GM12874 (cell line): ENCODE measurements around the gene SUN2.

ENCODE experiments used
- TF ChIP-seq, protein P1 (sequence below): IDR thresholded peaks from 2 replicates; pipeline ENCODE4 v1.5.1; 2011; ENCODE audit warnings: low read depth, mild to moderate bottlenecking, control low read depth, low read length, moderate library complexity; ENCODE audit not compliant: insufficient read depth

Gene SUN2

DNA sequence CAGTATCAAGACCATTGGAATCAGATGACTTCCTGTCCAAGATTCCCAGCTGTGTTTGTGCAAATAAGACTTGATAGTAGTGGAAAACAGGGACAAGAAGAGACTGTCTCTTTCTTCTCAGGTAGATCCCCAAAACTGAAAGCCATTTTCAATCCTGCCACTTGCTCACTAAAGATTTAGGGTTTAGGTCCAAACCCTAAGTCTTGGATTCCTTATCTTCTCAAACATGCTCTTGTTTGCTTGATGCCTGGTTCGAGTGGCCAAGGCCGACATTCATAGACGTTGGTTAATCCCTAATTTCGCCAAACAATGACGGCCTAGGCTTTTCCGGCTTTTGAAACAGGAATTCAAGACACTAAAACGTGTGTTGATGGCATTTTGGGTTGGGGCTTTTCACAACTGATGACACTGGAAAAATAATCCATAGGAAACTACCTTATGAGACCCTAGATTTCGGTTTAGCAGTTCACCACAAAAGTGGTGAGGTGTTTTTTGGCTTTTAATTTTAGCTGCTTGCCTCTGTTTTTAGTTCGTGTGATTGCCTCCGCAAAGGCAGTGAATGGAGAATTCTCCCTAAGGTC is 51.1 kb downstream of the SUN2 start:
- TF ChIP-seq, protein P1, sequence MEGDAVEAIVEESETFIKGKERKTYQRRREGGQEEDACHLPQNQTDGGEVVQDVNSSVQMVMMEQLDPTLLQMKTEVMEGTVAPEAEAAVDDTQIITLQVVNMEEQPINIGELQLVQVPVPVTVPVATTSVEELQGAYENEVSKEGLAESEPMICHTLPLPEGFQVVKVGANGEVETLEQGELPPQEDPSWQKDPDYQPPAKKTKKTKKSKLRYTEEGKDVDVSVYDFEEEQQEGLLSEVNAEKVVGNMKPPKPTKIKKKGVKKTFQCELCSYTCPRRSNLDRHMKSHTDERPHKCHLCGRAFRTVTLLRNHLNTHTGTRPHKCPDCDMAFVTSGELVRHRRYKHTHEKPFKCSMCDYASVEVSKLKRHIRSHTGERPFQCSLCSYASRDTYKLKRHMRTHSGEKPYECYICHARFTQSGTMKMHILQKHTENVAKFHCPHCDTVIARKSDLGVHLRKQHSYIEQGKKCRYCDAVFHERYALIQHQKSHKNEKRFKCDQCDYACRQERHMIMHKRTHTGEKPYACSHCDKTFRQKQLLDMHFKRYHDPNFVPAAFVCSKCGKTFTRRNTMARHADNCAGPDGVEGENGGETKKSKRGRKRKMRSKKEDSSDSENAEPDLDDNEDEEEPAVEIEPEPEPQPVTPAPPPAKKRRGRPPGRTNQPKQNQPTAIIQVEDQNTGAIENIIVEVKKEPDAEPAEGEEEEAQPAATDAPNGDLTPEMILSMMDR: no peak

DNA sequence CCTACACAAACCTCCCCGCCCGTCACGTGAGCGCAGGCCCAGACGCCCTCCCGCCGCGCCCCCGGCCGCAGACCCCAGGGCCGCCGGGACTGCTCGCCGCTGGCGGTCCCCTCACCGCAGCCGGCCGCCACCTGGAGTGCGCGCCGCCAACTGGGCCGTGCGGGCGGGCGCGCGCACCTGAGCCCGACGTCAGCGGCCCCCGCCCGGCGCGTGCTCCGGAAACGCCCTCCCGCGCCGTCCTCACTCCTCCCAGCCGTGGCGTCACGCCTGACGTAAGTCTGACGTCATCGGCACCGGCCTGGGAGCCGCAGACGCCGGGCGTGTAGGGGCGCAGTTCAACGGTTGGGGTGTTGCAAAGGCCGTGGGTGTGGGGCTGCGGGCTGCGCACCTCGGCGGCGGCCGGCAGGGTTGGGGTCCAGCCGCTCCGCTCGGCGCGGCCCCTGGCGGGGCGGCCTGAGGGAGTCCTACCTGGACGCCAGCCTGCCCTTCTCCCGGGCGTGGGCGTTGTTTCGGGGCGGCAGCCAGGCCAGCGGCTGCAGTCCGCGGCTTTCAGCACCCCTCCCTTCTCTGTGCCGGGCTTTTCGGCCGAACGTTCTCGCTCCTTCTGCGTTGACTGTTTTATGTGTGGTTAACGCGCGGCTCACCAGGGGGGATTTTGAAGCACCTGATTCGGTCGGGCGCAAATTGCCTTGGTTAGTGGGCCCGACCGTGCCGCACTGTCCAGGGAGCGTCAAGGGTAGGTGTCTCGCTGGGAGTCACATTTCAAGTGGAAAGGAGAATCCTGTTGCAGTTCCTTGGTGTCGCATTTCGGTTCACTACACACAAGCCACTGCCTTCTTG is 54.8 kb downstream of the SUN2 start, which contains the start of gene JOSD1:
JOSD1 (minus strand) TSS at position 155 of the 840 bp plus-strand sequence. CDS start 956 bp downstream, outside the sequence.
- TF ChIP-seq, protein P1: no peak

DNA sequence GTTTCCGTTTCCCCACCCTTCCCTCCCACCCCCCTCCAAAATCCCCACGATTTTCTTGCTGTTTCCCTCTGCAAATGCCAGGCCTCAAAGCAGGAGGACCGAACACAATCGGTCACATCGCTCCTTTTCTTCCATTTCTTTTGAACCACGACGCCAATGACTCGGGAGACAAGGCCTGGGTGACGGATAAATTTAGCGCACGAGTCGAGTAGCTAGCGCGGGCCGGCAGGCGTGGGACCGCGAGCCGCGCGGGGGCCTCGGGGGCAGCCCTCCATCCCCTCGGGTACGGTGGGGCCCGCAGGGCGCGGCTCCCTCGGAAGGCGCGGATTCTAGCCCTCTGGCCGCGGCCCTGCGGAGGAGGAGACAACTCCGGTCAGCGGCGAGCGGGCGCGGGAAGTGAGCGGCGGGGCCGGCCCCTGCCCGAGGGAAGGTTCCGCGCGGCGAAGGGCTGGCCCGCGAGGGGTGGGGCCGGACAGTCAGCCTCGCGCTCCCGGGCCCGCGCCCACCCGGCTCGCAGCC is 55.5 kb downstream of the SUN2 start:
- TF ChIP-seq, protein P1: no peak

DNA sequence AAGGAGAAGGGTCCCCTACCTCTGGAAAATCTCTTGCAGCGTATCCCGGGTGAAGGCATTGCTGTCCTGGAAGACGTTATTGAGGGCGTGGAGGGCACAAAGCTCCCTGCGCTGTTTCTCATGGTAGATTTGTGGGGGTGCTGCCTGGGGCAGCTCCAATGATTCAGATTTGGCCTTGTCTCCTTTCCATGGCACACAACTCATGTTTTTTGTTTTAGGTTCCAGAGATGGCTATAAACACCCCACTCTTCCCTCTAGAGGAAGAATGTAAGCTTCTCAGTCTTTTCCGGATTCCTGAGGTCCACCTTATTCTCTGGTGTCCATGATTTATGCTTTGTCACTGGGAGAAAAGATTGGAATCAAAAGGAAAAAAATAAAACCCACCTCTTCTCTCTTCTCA is 56.0 kb downstream of the SUN2 start:
- TF ChIP-seq, protein P1: no peak

DNA sequence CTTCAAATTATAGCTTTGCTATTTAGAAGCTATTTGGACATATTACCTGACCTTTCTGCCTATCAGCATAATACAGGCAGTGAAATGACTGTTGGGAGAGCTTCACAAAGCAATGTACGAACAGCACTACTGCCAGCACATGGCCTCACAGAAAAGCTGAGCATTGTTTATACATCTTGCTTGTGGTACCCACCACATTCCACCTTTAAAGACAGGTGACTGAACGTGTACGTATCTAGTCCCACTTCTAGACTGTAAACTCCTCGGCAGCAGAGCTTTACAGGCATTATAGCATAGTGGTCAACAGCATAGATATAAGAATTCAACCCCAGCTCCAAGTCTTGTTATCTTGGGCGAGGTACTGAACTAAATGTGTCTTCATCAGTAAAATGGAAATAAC is 56.7 kb downstream of the SUN2 start:
- TF ChIP-seq, protein P1: no peak

DNA sequence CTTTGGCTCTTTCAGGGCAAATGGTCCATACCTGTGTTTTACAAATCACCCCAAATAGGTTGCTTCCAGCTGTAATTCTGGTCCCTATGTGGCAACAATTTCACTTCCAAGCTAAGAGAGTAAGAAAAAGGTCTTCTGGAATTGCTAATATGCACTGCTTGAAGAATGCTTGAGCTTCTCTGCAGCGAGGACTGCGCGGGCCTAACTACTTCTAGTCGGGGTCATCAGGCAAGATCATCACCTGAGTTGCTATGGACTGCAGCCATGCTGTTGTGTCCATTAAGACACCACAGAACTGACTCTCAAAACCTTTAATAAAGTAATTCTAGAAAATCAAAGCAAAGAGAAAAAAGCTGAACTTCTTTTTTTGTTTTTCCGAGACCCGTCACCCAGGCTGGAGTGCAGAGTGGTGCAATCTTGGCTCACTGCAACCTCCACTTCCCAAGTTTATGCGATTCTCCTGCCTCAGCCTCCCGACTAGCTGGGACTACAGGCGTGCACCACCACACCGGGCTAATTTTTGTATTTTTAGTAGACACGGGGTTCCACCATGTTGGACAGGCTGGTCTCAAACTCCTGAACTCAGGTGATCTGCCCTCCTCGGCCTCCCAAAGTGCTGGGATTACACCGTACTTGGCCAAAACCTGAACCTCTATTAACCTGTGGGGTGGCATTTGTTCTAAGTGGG is 57.2 kb downstream of the SUN2 start:
- TF ChIP-seq, protein P1: no peak
